Measurements from ENCODE around the gene SEC14L1. TPM values are rescaled to one million over a fixed set of nuclear protein-coding genes. Genes with fewer than 3 reads are reported as not detected.
"Not testable (repeated sequence)": the region's sequence is repeated elsewhere in the genome, so short reads cannot be mapped to it uniquely, and the experiment has no call there.

The SEC14L1 gene
- total RNA-seq, 1 donor from 2014 or later: 81.9 TPM

- Mint-ChIP-seq H3K4me3 (no peak overlapping the region), H3K36me3 (ENCODE audit: low read depth) (peaks cover 10% of the 10 kb centered on the region), H3K4me1 (ENCODE audit: low read depth) (peaks cover 24% of the 10 kb centered on the region), H3K9me3 (no peaks in the 10 kb centered on the region), H3K27me3 (ENCODE audit: insufficient read depth) (no peaks in the 10 kb centered on the region), H3K27ac (no peak overlapping the region)
- no peak for DNase-seq (ENCODE audit: low spot score)
- intact Hi-C loops (cut with micrococcal nuclease): no loop called here
Measured at GRCh38 chr17:77107506-77108433, 33.0 kb upstream of the SEC14L1 start.

- no peaks in the 10 kb centered on the region for H3K27me3 Mint-ChIP-seq (ENCODE audit: insufficient read depth)
- no peak for DNase-seq (ENCODE audit: low spot score)
- intact Hi-C loops (cut with micrococcal nuclease): no loop called here
- H3K4me3 Mint-ChIP-seq: no peak overlapping the region
- H3K4me1 Mint-ChIP-seq (ENCODE audit: low read depth): peaks cover 24% of the 10 kb centered on the region
- H3K36me3 Mint-ChIP-seq (ENCODE audit: low read depth): peaks cover 10% of the 10 kb centered on the region
- H3K9me3 Mint-ChIP-seq: no peaks in the 10 kb centered on the region
- peak overlapping the region; percentile 40 for H3K27ac Mint-ChIP-seq
Measured at GRCh38 chr17:77109159-77109759, 31.5 kb upstream of the SEC14L1 start.

- no peak for DNase-seq (ENCODE audit: low spot score)
- Mint-ChIP-seq H3K9me3 (no peaks in the 10 kb centered on the region), H3K36me3 (ENCODE audit: low read depth) (peaks cover 10% of the 10 kb centered on the region), H3K4me3 (no peak overlapping the region), H3K27me3 (ENCODE audit: insufficient read depth) (no peaks in the 10 kb centered on the region), H3K4me1 (ENCODE audit: low read depth) (peaks cover 24% of the 10 kb centered on the region), H3K27ac (peak overlapping the region; percentile 23)
- intact Hi-C loops (cut with micrococcal nuclease): no loop called here
Measured at GRCh38 chr17:77109764-77110359, 30.9 kb upstream of the SEC14L1 start.

GRCh38 chr17:77111165-77111933 lies 29.4 kb upstream of the SEC14L1 start:
- H3K27ac Mint-ChIP-seq; intact Hi-C loops (cut with micrococcal nuclease): not testable (repeated sequence)
- peaks cover 24% of the 10 kb centered on the region for H3K4me1 Mint-ChIP-seq (ENCODE audit: low read depth)

GRCh38 chr17:77111934-77112296 lies 28.9 kb upstream of the SEC14L1 start:
- Mint-ChIP-seq H3K4me1 (ENCODE audit: low read depth) (peaks cover 24% of the 10 kb centered on the region), H3K4me3 (no peak overlapping the region), H3K36me3 (ENCODE audit: low read depth) (peaks cover 5% of the 10 kb centered on the region), H3K27me3 (ENCODE audit: insufficient read depth) (no peaks in the 10 kb centered on the region), H3K27ac (no peak overlapping the region), H3K9me3 (no peaks in the 10 kb centered on the region)
- DNase-seq (ENCODE audit: low spot score): no peak
- intact Hi-C loops (cut with micrococcal nuclease): no loop called here

More at GRCh38 chr17:77111165-77111933, 29.4 kb upstream of the SEC14L1 start:
- H3K36me3 Mint-ChIP-seq (ENCODE audit: low read depth); H3K9me3 Mint-ChIP-seq; DNase-seq (ENCODE audit: low spot score); H3K4me3 Mint-ChIP-seq; H3K27me3 Mint-ChIP-seq (ENCODE audit: insufficient read depth): not testable (repeated sequence)

- no peak for DNase-seq (ENCODE audit: low spot score)
- Mint-ChIP-seq H3K27ac (no peak overlapping the region), H3K36me3 (ENCODE audit: low read depth) (peaks cover 1% of the 10 kb centered on the region), H3K4me1 (ENCODE audit: low read depth) (peaks cover 8% of the 10 kb centered on the region), H3K9me3 (no peaks in the 10 kb centered on the region), H3K4me3 (no peak overlapping the region), H3K27me3 (ENCODE audit: insufficient read depth) (no peaks in the 10 kb centered on the region)
- intact Hi-C loops (cut with micrococcal nuclease): no loop called here
Measured at GRCh38 chr17:77115510-77115909, 25.3 kb upstream of the SEC14L1 start.

- intact Hi-C loops (cut with micrococcal nuclease): no loop called here
- H3K27me3 Mint-ChIP-seq (ENCODE audit: insufficient read depth): no peaks in the 10 kb centered on the region
- no peak for DNase-seq (ENCODE audit: low spot score)
- no peak overlapping the region for H3K4me3 Mint-ChIP-seq
- peaks cover 1% of the 10 kb centered on the region for H3K36me3 Mint-ChIP-seq (ENCODE audit: low read depth)
- peaks cover 8% of the 10 kb centered on the region for H3K4me1 Mint-ChIP-seq (ENCODE audit: low read depth)
- no peaks in the 10 kb centered on the region for H3K9me3 Mint-ChIP-seq
- H3K27ac Mint-ChIP-seq: no peak overlapping the region
Measured at GRCh38 chr17:77115947-77116346, 24.8 kb upstream of the SEC14L1 start.

GRCh38 chr17:77116371-77116860 lies 24.4 kb upstream of the SEC14L1 start:
- Mint-ChIP-seq H3K4me3 (no peak overlapping the region), H3K9me3 (no peaks in the 10 kb centered on the region), H3K36me3 (ENCODE audit: low read depth) (peaks cover 1% of the 10 kb centered on the region), H3K4me1 (ENCODE audit: low read depth) (peaks cover 6% of the 10 kb centered on the region), H3K27me3 (ENCODE audit: insufficient read depth) (no peaks in the 10 kb centered on the region), H3K27ac (no peak overlapping the region)
- no peak for DNase-seq (ENCODE audit: low spot score)
- intact Hi-C loops (cut with micrococcal nuclease): no loop called here

GRCh38 chr17:77117415-77117814 lies 23.4 kb upstream of the SEC14L1 start:
- Mint-ChIP-seq H3K4me3 (no peak overlapping the region), H3K9me3 (no peaks in the 10 kb centered on the region)
- intact Hi-C loops (cut with micrococcal nuclease): no loop called here

GRCh38 chr17:77118251-77118928 lies 22.4 kb upstream of the SEC14L1 start:
- Mint-ChIP-seq H3K36me3 (ENCODE audit: low read depth) (peaks cover 2% of the 10 kb centered on the region), H3K4me1 (ENCODE audit: low read depth) (peaks cover 11% of the 10 kb centered on the region), H3K27me3 (ENCODE audit: insufficient read depth) (no peaks in the 10 kb centered on the region), H3K9me3 (no peaks in the 10 kb centered on the region), H3K4me3 (no peak overlapping the region), H3K27ac (no peak overlapping the region)
- DNase-seq (ENCODE audit: low spot score): no peak
- intact Hi-C loops (cut with micrococcal nuclease): no loop called here

More at GRCh38 chr17:77117415-77117814, 23.4 kb upstream of the SEC14L1 start:
- H3K36me3 Mint-ChIP-seq (ENCODE audit: low read depth): no peaks in the 10 kb centered on the region
- H3K4me1 Mint-ChIP-seq (ENCODE audit: low read depth): peaks cover 8% of the 10 kb centered on the region
- no peaks in the 10 kb centered on the region for H3K27me3 Mint-ChIP-seq (ENCODE audit: insufficient read depth)
- DNase-seq (ENCODE audit: low spot score): no peak
- no peak overlapping the region for H3K27ac Mint-ChIP-seq

- Mint-ChIP-seq H3K27ac (no peak overlapping the region), H3K4me1 (ENCODE audit: low read depth) (peaks cover 19% of the 10 kb centered on the region), H3K27me3 (ENCODE audit: insufficient read depth) (no peaks in the 10 kb centered on the region), H3K4me3 (no peak overlapping the region), H3K36me3 (ENCODE audit: low read depth) (peaks cover 2% of the 10 kb centered on the region), H3K9me3 (no peaks in the 10 kb centered on the region)
- no peak for DNase-seq (ENCODE audit: low spot score)
- intact Hi-C loops (cut with micrococcal nuclease): no loop called here
Measured at GRCh38 chr17:77119668-77120301, 21.0 kb upstream of the SEC14L1 start.

GRCh38 chr17:77120868-77121267 lies 19.9 kb upstream of the SEC14L1 start:
- intact Hi-C loops (cut with micrococcal nuclease): no loop called here
- H3K4me3 Mint-ChIP-seq: no peak overlapping the region
- no peaks in the 10 kb centered on the region for H3K9me3 Mint-ChIP-seq
- H3K36me3 Mint-ChIP-seq (ENCODE audit: low read depth): peaks cover 2% of the 10 kb centered on the region
- no peak overlapping the region for H3K27ac Mint-ChIP-seq
- H3K4me1 Mint-ChIP-seq (ENCODE audit: low read depth): peaks cover 27% of the 10 kb centered on the region
- DNase-seq (ENCODE audit: low spot score): no peak
- H3K27me3 Mint-ChIP-seq (ENCODE audit: insufficient read depth): no peaks in the 10 kb centered on the region
